H1 (cell line): ENCODE data around the gene C1QL2. TPM values are rescaled to one million over a fixed set of nuclear protein-coding genes. Genes with fewer than 3 reads are reported as not detected.

Experiments
- CTCF ChIA-PET: fragments of 300-600 bp; sonication (Branson Sonifier 250); formaldehyde crosslinking; loops from one replicate; lab custom pipeline; 2021; ENCODE audit not compliant: partially characterized antibody; lab: Charles Lee
- POLR2A ChIA-PET: fragments of 300-600 bp; sonication (Branson Sonifier 250); formaldehyde crosslinking; loops from one replicate; lab custom pipeline; 2021; ENCODE audit warnings: inconsistent platforms; ENCODE audit not compliant: partially characterized antibody; lab: Charles Lee
- DNase-seq, 2 experiments: peaks; one replicate each; pipeline versions ENCODE4 v3.0.0 to v3.0.0-alpha.2; 2010 to 2022; ENCODE audit warnings: low spot score in 2 of 2, low read depth in 1 of 2, mixed read lengths in 1 of 2
- FAIRE-seq: peaks from 2 replicates; lab custom pipeline; 2011; peaks lifted over from hg19 to GRCh38; lab: Jason Lieb, UNC
- H2AFZ ChIP-seq: 2 replicates; pipeline ENCODE4 v1.8.1; 2012; ENCODE audit warnings: low read length, inconsistent platforms
- H2AK5ac ChIP-seq: 2 replicates; pipeline ENCODE4 v1.6.1; 2013; ENCODE audit warnings: low read depth, low read length
- H2BK120ac ChIP-seq: replicated peaks from 2 replicates; pipeline ENCODE3; 2013; ENCODE audit warnings: low read depth, low read length, inconsistent platforms
- H2BK12ac ChIP-seq: 2 replicates; pipeline ENCODE4 v1.6.1; 2013; ENCODE audit warnings: low read depth, low read length
- H2BK15ac ChIP-seq: 2 replicates; pipeline ENCODE4 v1.6.1; 2013; ENCODE audit warnings: low read length
- H2BK20ac ChIP-seq: 2 replicates; pipeline ENCODE4 v1.6.1; 2013; ENCODE audit warnings: low read length
- H2BK5ac ChIP-seq: 2 replicates; pipeline ENCODE4 v1.6.1; 2013; ENCODE audit warnings: low read depth, low read length
- H3K14ac ChIP-seq: 2 replicates; pipeline ENCODE4 v1.6.1; 2013; ENCODE audit warnings: inconsistent platforms; ENCODE audit not compliant: insufficient read length
- H3K18ac ChIP-seq: 2 replicates; pipeline ENCODE4 v1.6.1; 2013; ENCODE audit warnings: low read length; ENCODE audit errors: extremely low read depth
- H3K23ac ChIP-seq: 2 replicates; pipeline ENCODE4 v1.6.1; 2013; ENCODE audit warnings: inconsistent platforms; ENCODE audit not compliant: insufficient read length
- H3K23me2 ChIP-seq: 2 replicates; pipeline ENCODE4 v1.6.1; 2013; ENCODE audit warnings: low read depth, low read length
- H3K27ac ChIP-seq: 2 replicates; pipeline ENCODE4 v1.6.1; 2011; ENCODE audit warnings: low read depth, low read length, inconsistent platforms
- H3K27me3 ChIP-seq, 4 experiments: replicated peaks in 1 of 4; 1 replicate in 1 of 4; 2 replicates in 3 of 4; pipeline versions ENCODE4 v1.6.1 to v1.8.1; 2011 to 2013; ENCODE audit warnings: low read length in 3 of 4, mild to moderate bottlenecking in 3 of 4, inconsistent platforms in 2 of 4, mixed read lengths in 2 of 4, moderate library complexity in 1 of 4; ENCODE audit not compliant: control insufficient read depth in 3 of 4, insufficient read depth in 3 of 4; ENCODE audit errors: extremely low read depth in 1 of 4
- H3K36me3 ChIP-seq, 4 experiments: 2 replicates each; pipeline versions ENCODE4 v1.6.1 to v1.8.1; 2011 to 2013; ENCODE audit warnings: mild to moderate bottlenecking in 4 of 4, low read length in 3 of 4, moderate library complexity in 2 of 4, control low read depth in 1 of 4, inconsistent platforms in 1 of 4; ENCODE audit not compliant: insufficient read depth in 4 of 4, control insufficient read depth in 2 of 4
- H3K4ac ChIP-seq: replicated peaks from 2 replicates; pipeline ENCODE3; 2013; ENCODE audit warnings: low read length, low read depth, mixed read lengths, inconsistent platforms; ENCODE audit not compliant: insufficient read length
- H3K4me1 ChIP-seq, 4 experiments: replicated peaks in 1 of 4; 1 replicate in 1 of 4; 2 replicates in 3 of 4; pipeline versions ENCODE4 v1.6.1 to v1.8.1; 2011 to 2013; ENCODE audit warnings: low read length in 3 of 4, inconsistent platforms in 2 of 4, mixed read lengths in 1 of 4; ENCODE audit not compliant: insufficient read depth in 4 of 4, control insufficient read depth in 3 of 4
- H3K4me2 ChIP-seq, 2 experiments: 2 replicates each; pipeline versions ENCODE4 v1.6.1 to v1.8.1; 2011 to 2013; ENCODE audit warnings: low read depth in 2 of 2, low read length in 2 of 2, control low read depth in 1 of 2, inconsistent platforms in 1 of 2, mild to moderate bottlenecking in 1 of 2; ENCODE audit not compliant: insufficient read depth in 1 of 2
- H3K4me3 ChIP-seq, 4 experiments: fragments of 200-600, 300-600 bp in 1 of 4; sonication (generic), shearing (Covaris generic), sonication (Bioruptor Twin) in 1 of 4; 2 replicates each; pipeline versions ENCODE4 v1.5.1 to v1.8.1; 2011 to 2016; ENCODE audit warnings: low read length in 4 of 4, low read depth in 3 of 4, control low read depth in 2 of 4, inconsistent platforms in 2 of 4, mild to moderate bottlenecking in 2 of 4, mixed read lengths in 1 of 4, moderate library complexity in 1 of 4; ENCODE audit not compliant: insufficient read depth in 2 of 4; ENCODE audit errors: extremely low read depth in 1 of 4
- H3K56ac ChIP-seq: replicated peaks from 2 replicates; pipeline ENCODE3; 2013; ENCODE audit warnings: low read depth, mild to moderate bottlenecking, mixed read lengths, low read length, inconsistent platforms; ENCODE audit not compliant: insufficient read length
- H3K79me1 ChIP-seq: 2 replicates; pipeline ENCODE4 v1.6.1; 2013; ENCODE audit warnings: low read depth, low read length, control low read depth
- H3K79me2 ChIP-seq, 2 experiments: 2 replicates each; pipeline versions ENCODE4 v1.6.1 to v1.8.1; 2012 to 2013; ENCODE audit warnings: low read length in 2 of 2, mild to moderate bottlenecking in 2 of 2, inconsistent platforms in 1 of 2; ENCODE audit not compliant: insufficient read depth in 2 of 2, control insufficient read depth in 1 of 2
- H3K9ac ChIP-seq, 4 experiments: replicated peaks in 1 of 4; 1 replicate in 1 of 4; 2 replicates in 3 of 4; pipeline versions ENCODE4 v1.6.1 to v1.8.1; 2011 to 2013; ENCODE audit warnings: low read depth in 3 of 4, low read length in 3 of 4, control low read depth in 2 of 4, mild to moderate bottlenecking in 2 of 4, moderate library complexity in 2 of 4, inconsistent platforms in 1 of 4; ENCODE audit errors: extremely low read depth in 1 of 4
- H3K9me3 ChIP-seq, 2 experiments: 2 replicates each; pipeline versions ENCODE4 v1.6.1 to v1.8.1; 2012 to 2013; ENCODE audit warnings: mild to moderate bottlenecking in 2 of 2, moderate library complexity in 2 of 2, control low read depth in 1 of 2, inconsistent platforms in 1 of 2, low read depth in 1 of 2, low read length in 1 of 2, mixed read lengths in 1 of 2; ENCODE audit not compliant: insufficient read depth in 2 of 2
- H4K20me1 ChIP-seq, 2 experiments: replicated peaks in 1 of 2; 2 replicates each; pipeline versions ENCODE3 to v1.8.1; 2011 to 2013; ENCODE audit warnings: inconsistent platforms in 2 of 2, low read length in 2 of 2, mild to moderate bottlenecking in 1 of 2; ENCODE audit not compliant: insufficient read depth in 2 of 2, control insufficient read depth in 1 of 2
- H4K5ac ChIP-seq: 2 replicates; pipeline ENCODE4 v1.6.1; 2013; ENCODE audit warnings: low read length, low read depth, mixed read lengths, inconsistent platforms; ENCODE audit not compliant: insufficient read length
- H4K8ac ChIP-seq: 2 replicates; pipeline ENCODE4 v1.8.0; 2013; ENCODE audit warnings: mild to moderate bottlenecking, moderate library complexity, low read length, inconsistent platforms; ENCODE audit not compliant: insufficient read depth; ENCODE audit errors: extremely low read depth
- H4K91ac ChIP-seq: replicated peaks from 2 replicates; pipeline ENCODE3; 2013; ENCODE audit warnings: low read length, mixed read lengths, inconsistent platforms; ENCODE audit not compliant: insufficient read length
- BCL11A ChIP-seq, 2 experiments: IDR thresholded peaks; one replicate each; pipeline ENCODE4 v1.6.1; 2011; ENCODE audit warnings: low read depth in 2 of 2, low read length in 2 of 2, mild to moderate bottlenecking in 2 of 2
- SIN3A ChIP-seq, 2 experiments: IDR thresholded peaks in 1 of 2; conservative IDR thresholded peaks in 1 of 2; 2 replicates each; pipeline ENCODE4 v1.6.1; 2011 to 2012; ENCODE audit warnings: low read length in 2 of 2, improper control_type of control experiment in 1 of 2, low read depth in 1 of 2, mild to moderate bottlenecking in 1 of 2
- TAF1 ChIP-seq: IDR thresholded peaks from 2 replicates; pipeline ENCODE4 v1.6.1; 2011; ENCODE audit warnings: mild to moderate bottlenecking, low read depth, low read length
- TEAD4 ChIP-seq: IDR thresholded peaks from 2 replicates; pipeline ENCODE4 v1.6.1; 2012; ENCODE audit warnings: low read depth, low read length, inconsistent platforms, mixed read lengths
- ZNF274 ChIP-seq: IDR thresholded peaks from 2 replicates; pipeline ENCODE4 v1.7.0; 2012; ENCODE audit warnings: low read length, borderline replicate concordance; ENCODE audit errors: extremely low read depth
- WGBS, 2 experiments: shearing (Covaris generic) in 1 of 2; methylation state at CpG; one replicate each; pipeline versions ENCODE4 v1.1.6 to v1.1.7; 2013 to 2015; ENCODE audit warnings: low lambda C conversion rate in 2 of 2, mixed read lengths in 2 of 2, inconsistent platforms in 1 of 2, low coverage in 1 of 2, missing lambda C conversion rate in 1 of 2; ENCODE audit not compliant: insufficient replicate concordance in 2 of 2, insufficient coverage in 1 of 2, insufficient read length in 1 of 2; ENCODE audit errors: extremely low coverage in 1 of 2, missing lambda C conversion rate in 1 of 2; 5-methylcytosine and 5-hydroxymethylcytosine counted together
- polyA plus RNA-seq, 7 experiments: library from polyadenylated mRNA; depleted of rRNA in 3 of 7; stranded (reverse) in 5 of 7; unstranded in 2 of 7; fragments of >200 nt in 5 of 7; fragments of 200-250 nt in 2 of 7; gene quantifications; 1 replicate in 5 of 7; 2 replicates in 1 of 7; 4 replicates in 1 of 7; pipeline versions ENCODE4 v1.2.1 to v1.2.3, GENCODE V29; 2011 to 2013; ENCODE audit warnings: missing spikeins in 2 of 7, mixed read lengths in 2 of 7
- total RNA-seq: library from RNA; stranded (reverse); fragmentation: NEBNext Ultra II Directional; extraction: Animal tissue kit (Norgen Biotek cat#: 25700); gene quantifications from 2 replicates; pipeline ENCODE4 v1.2.1, GENCODE V29; 2021

The C1QL2 gene
- total and polyA plus RNA-seq, 2 of the 8 experiments (the other 6 are each of a cell fraction or from before 2014, with no cell fraction given): 0.80 to 0.88 TPM

DNA sequence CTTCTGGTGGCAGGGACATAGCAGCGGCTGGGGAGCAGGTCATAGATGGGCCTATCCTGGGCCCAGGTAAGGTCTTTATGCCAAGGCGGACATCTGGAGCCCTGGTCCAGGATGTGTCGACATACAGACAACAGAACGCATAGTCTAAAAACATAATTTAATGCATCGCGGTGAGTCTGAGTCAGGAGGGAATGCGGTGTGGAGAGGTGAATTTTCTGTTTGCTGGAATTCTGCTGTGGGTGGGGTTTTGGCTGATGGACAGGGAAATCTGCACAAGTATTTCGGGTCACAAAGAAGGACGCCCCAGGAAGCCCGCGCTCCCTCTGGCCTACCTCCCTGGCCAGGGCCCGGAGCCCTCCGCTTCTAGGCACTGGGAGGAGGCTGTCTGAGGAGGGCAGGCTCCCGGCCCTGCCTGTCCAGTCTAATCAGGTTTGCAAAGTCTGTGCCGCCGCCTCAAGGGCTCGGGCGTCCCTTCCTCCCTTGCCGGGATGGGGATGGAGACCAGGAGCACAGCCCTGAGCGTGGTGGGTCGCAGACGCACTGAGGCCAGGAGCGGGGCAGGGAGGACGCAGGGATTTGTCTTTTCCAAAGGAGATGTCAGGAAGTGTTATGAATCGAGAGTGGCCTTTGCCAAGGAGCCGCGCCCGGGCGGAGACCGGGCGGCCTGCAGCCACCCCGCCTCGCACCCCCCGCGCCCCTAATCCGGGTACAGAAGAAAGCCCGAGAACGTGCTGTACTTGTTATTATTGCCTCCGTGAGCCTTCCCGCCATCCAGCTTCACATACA is 2.3 kb downstream of the C1QL2 start:
- no peak overlapping the region for H2AK5ac ChIP-seq
- H3K79me1 ChIP-seq: no peaks in the 10 kb centered on the region
- no peaks in the 10 kb centered on the region for H3K79me2 ChIP-seq
- H3K36me3 ChIP-seq: peaks cover 0 to 10% (median 0%) of the 10 kb centered on the region in 4 experiments; a peak in 1 of 8 replicates
- H2BK120ac ChIP-seq: peak overlapping the region; percentile 51
- peak overlapping the region; percentile 82; the same call in 1 of the 2 replicates for H2BK20ac ChIP-seq
- H3K4me3 ChIP-seq: peak overlapping the region; percentile 61 to 73 (median 68)
- no peak overlapping the region for H3K23ac ChIP-seq
- H3K4me1 ChIP-seq: peaks cover 4 to 27% (median 17%) of the 10 kb centered on the region in 4 experiments
- DNase-seq (peak in 1 of 2 experiments; percentile 77), FAIRE-seq (no peak)
- H3K27ac ChIP-seq: no peak overlapping the region
- ChIA-PET CTCF (interaction anchor here (0.6 to 3.6 kb wide), 10 partner anchors 10 to 282 kb away, joined by 3 to 16 read pairs (median 3); no protein-coding TSS in a partner anchor), POLR2A (interaction anchor here (0.7 to 1.3 kb wide), 6 partner anchors 10 to 68 kb away, joined by 3 to 4 read pairs (median 3); partner anchors contain the start of gene STEAP3)
- H3K14ac ChIP-seq: no peak overlapping the region
- WGBS, 2 experiments: 1% methylated on average over 40 of the region's 40 CpGs; no CpG with 5 or more reads in 1 of the 2 experiments
- peaks cover 29 to 41% (median 37%) of the 10 kb centered on the region in 4 experiments for H3K27me3 ChIP-seq
- TF ChIP-seq ZNF274 (no peak), SIN3A (conservative IDR thresholded peaks at IDR 0.05 in 1 of 2, IDR thresholded peaks at IDR 0.05 in 1 of 2; ENCODE audit: low read depth in 1 of 2, low read length in 2 of 2) (peak in 1 of 2 experiments; percentile 52; a peak in 1 of 4 replicates), BCL11A (IDR thresholded peaks at IDR 0.05; ENCODE audit: low read depth in 2 of 2, low read length in 2 of 2) (no peak), TEAD4 (peak; percentile 59), TAF1 (0 out of 2 replicates have a peak, but pooled peaks have one; percentile 22)
- no peak overlapping the region for H3K4ac ChIP-seq
- H2BK5ac ChIP-seq: peak overlapping the region; percentile 80; the same call in 1 of the 2 replicates
- peak overlapping the region; percentile 5 for H3K56ac ChIP-seq
- H3K9me3 ChIP-seq: no peaks in the 10 kb centered on the region; a peak in 1 of 4 replicates
- peak overlapping the region in 3 of 4 experiments; percentile 34 to 42 (median 38); a peak in 5 of 7 replicates for H3K9ac ChIP-seq
- no peaks in the 10 kb centered on the region for H4K20me1 ChIP-seq
- peak overlapping the region; percentile 99; the same call in 1 of the 2 replicates for H2BK15ac ChIP-seq
- peak overlapping the region; percentile 94; the same call in 1 of the 2 replicates for H2BK12ac ChIP-seq
- H3K4me2 ChIP-seq: peak overlapping the region; percentile 97 to 99
- peak overlapping the region; percentile 83 for H4K91ac ChIP-seq
- H4K5ac ChIP-seq: peak overlapping the region; percentile 55
- H2AFZ ChIP-seq: peak overlapping the region; percentile 78; the same call in 1 of the 2 replicates
- H3K23me2 ChIP-seq: peaks cover 30% of the 10 kb centered on the region
- H4K8ac ChIP-seq: peak overlapping the region; percentile 68
- peak overlapping the region; percentile 97 for H3K18ac ChIP-seq
